HFF-Myc (cell line): ENCODE measurements around the gene TRABD.

ENCODE experiments used
- DNase-seq: peaks from one replicate; pipeline ENCODE4 v3.0.0-alpha.2; 2011; ENCODE audit warnings: low read depth; ENCODE audit errors: extremely low read depth
- H3K4me3 ChIP-seq: replicated peaks from 2 replicates; pipeline ENCODE4 v1.5.1; 2011; ENCODE audit warnings: low read depth, mild to moderate bottlenecking, control low read depth, low read length
- TF ChIP-seq, protein P1 (sequence below): IDR thresholded peaks from 2 replicates; pipeline ENCODE4 v1.5.1; 2012; ENCODE audit warnings: mild to moderate bottlenecking, low read depth, low read length, control low read depth; ENCODE audit errors: missing control alignments

Gene TRABD

GRCh38 chr22:50169181-50169759, 16.4 kb upstream of the TRABD start:
- DNase-seq, result no peak

GRCh38 chr22:50169774-50170341, 15.9 kb upstream of the TRABD start:
- TF ChIP-seq, protein P1, sequence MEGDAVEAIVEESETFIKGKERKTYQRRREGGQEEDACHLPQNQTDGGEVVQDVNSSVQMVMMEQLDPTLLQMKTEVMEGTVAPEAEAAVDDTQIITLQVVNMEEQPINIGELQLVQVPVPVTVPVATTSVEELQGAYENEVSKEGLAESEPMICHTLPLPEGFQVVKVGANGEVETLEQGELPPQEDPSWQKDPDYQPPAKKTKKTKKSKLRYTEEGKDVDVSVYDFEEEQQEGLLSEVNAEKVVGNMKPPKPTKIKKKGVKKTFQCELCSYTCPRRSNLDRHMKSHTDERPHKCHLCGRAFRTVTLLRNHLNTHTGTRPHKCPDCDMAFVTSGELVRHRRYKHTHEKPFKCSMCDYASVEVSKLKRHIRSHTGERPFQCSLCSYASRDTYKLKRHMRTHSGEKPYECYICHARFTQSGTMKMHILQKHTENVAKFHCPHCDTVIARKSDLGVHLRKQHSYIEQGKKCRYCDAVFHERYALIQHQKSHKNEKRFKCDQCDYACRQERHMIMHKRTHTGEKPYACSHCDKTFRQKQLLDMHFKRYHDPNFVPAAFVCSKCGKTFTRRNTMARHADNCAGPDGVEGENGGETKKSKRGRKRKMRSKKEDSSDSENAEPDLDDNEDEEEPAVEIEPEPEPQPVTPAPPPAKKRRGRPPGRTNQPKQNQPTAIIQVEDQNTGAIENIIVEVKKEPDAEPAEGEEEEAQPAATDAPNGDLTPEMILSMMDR, result no peak
- no peak for DNase-seq

More at GRCh38 chr22:50169181-50169759, 16.4 kb upstream of the TRABD start:
- TF ChIP-seq, protein P1, result no peak
- no peak overlapping the region for H3K4me3 ChIP-seq

GRCh38 chr22:50170453-50171318, 15.0 kb upstream of the TRABD start, which contains the start of gene PANX2:
Gene PANX2, plus strand, starts transcription at chr22:50170731. Its CDS starts 0 bp downstream, at chr22:50170731.
- TF ChIP-seq, protein P1, result no peak
- peak within 1 kb of the TSS; percentile 21; the same call in 1 of the 2 replicates for H3K4me3 ChIP-seq
- DNase-seq, result no peak

More at GRCh38 chr22:50169774-50170341, 15.9 kb upstream of the TRABD start:
- H3K4me3 ChIP-seq, result 0 out of 2 replicates have a peak overlapping the region, but pooled peaks have one; percentile 11

GRCh38 chr22:50171319-50171964, 14.3 kb upstream of the TRABD start:
- DNase-seq, result no peak
- no peak overlapping the region for H3K4me3 ChIP-seq
- TF ChIP-seq, protein P1, result no peak

DNA sequence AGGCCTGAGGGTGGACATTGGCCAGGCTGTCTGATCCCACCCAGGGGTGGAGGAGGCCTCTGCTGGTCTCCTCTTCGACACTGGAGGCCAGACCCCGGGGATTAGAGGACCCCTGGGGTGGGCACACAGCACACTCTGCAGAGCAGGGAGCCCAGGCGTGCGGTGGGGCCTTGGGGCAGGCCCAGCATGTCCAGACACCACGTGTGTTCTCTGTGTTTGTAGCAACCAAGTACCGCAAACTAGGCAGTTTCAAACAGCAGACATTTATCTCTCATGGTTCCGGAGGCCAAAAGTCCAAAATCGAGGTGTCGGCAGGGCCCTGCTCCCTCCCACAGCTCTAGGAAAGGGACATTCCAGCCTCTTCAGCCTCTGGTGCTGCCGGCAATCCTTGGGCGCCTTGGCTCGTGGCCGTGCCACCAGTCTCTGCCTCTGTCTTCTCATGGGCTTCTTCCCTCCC, 13.7 kb upstream of the TRABD start:
- DNase-seq, result no peak
- H3K4me3 ChIP-seq, result no peak overlapping the region
- TF ChIP-seq, protein P1, result no peak

- TF ChIP-seq, protein P1, result no peak
- no peak overlapping the region for H3K4me3 ChIP-seq
- DNase-seq, result no peak
These were observed 12.3 kb upstream of the TRABD start for GRCh38 chr22:50173311-50173982.
